PFSK-1 (cell line): ENCODE measurements around the gene NFKB1.

Experiments used
- POLR2AphosphoS5 ChIP-seq: IDR thresholded peaks from 2 replicates; pipeline ENCODE4 v1.6.1; 2012; ENCODE audit warnings: low read depth, mild to moderate bottlenecking, control low read depth, low read length, moderate library complexity
- REST ChIP-seq, 2 experiments: IDR thresholded peaks; 2 replicates each; pipeline versions ENCODE4 v1.6.1 to v1.8.0; 2011 to 2012; ENCODE audit warnings: low read depth in 2 of 2, low read length in 2 of 2, control low read depth in 1 of 2, inconsistent platforms in 1 of 2, mild to moderate bottlenecking in 1 of 2, moderate library complexity in 1 of 2; ENCODE audit not compliant: insufficient read depth in 1 of 2
- TAF1 ChIP-seq: IDR thresholded peaks from 2 replicates; pipeline ENCODE4 v1.6.1; 2012; ENCODE audit warnings: low read length, control low read depth, borderline replicate concordance; ENCODE audit not compliant: insufficient read depth

GRCh38 chr4:102599455-102599854, 98.3 kb downstream of the NFKB1 start:
- TF ChIP-seq POLR2AphosphoS5 (no peak), REST (IDR thresholded peaks at IDR 0.05; ENCODE audit: insufficient read depth in 1 of 2, low read depth in 2 of 2, low read length in 2 of 2) (no peak), TAF1 (no peak)
